GM19351 (cell line): Measurements from ENCODE around the gene ARPC2.
"Not testable (repeated sequence)": the region's sequence is repeated elsewhere in the genome, so short reads cannot be mapped to it uniquely, and the experiment has no call there.

Experiments used
- ATAC-seq: cut with Tn5 transposase; IDR thresholded peaks from one replicate; pipeline ENCODE4 v1.9.1; 2021; ENCODE audit warnings: mild to moderate bottlenecking, moderate library complexity; ENCODE audit not compliant: unreplicated experiment

ARPC2 gene

GRCh38 chr2:218269900-218270720 is 53.1 kb downstream of the ARPC2 start, which contains the start of the genes AAMP and PNKD:
AAMP (minus strand) TSS chr2:218270137; CDS start chr2:218270086, 51 bp downstream.
PNKD (plus strand) TSS chr2:218270519; CDS start chr2:218270536, 17 bp downstream.
- ATAC-seq, result peak; percentile 89

DNA sequence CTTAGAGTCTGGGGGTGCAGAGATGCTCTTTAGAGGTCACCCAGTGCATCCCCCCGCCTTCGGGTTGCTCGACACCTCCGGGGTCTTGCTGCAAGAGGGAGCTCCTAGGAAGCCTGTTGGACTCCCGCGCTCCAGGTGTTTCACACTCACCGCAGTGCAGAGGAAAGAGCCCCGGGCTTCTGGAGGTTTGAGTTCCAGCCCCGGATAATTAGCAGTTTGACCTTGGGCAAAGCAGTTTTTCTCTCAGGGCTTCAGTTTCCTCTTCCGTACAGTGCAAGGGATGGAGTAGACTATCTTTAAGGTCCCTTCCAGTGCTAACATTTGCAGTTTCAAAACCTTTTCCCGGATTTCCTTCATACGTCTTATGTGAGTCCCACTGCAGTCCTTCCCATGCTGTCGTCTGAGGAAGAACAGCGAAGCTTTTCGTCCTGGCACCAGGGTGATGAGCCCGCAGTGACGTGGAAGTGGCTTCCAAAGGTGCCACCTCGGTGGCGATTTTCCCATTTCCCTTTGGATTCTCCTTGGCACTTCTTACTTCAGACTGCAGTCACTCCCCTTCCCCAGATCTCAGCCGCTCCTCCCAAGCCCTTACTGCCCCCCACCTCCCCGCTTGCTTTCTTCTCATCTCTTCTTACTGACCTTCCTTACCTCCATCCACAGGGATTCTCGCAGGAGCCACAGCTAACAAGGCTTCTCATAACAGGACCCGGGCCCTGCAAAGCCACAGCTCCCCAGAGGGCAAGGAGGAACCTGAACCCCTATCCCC is 53.9 kb downstream of the ARPC2 start:
- ATAC-seq, result no peak

GRCh38 chr2:218271487-218271797 is 54.5 kb downstream of the ARPC2 start:
- no peak for ATAC-seq

GRCh38 chr2:218271865-218272530 is 55.0 kb downstream of the ARPC2 start:
- ATAC-seq, result no peak

GRCh38 chr2:218272531-218273212 is 55.7 kb downstream of the ARPC2 start:
- ATAC-seq, result no peak

- not testable (repeated sequence) for ATAC-seq
Measured at GRCh38 chr2:218273214-218273907, 56.4 kb downstream of the ARPC2 start.

- ATAC-seq, result no peak
Measured at GRCh38 chr2:218273908-218274249, 56.9 kb downstream of the ARPC2 start.

DNA sequence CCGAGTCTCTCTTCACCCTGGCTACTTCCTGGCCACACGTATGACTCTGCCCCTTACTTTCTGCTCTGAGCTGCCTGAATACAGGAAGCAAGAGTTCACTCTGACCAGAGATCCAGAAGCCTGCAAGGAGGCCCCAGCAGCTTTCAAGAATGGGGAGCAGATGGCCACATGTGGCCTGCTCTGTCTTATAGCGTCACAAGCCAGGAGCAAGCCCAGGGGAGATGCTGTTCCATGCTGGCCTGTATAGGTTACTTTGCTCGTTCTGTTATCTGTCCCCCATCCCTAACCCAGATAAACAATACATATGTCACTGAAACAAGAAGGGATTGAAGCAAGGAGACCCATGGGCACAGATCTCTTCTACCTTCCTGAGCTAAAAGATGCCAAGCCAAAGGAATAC is 57.6 kb downstream of the ARPC2 start:
- ATAC-seq, result no peak

DNA sequence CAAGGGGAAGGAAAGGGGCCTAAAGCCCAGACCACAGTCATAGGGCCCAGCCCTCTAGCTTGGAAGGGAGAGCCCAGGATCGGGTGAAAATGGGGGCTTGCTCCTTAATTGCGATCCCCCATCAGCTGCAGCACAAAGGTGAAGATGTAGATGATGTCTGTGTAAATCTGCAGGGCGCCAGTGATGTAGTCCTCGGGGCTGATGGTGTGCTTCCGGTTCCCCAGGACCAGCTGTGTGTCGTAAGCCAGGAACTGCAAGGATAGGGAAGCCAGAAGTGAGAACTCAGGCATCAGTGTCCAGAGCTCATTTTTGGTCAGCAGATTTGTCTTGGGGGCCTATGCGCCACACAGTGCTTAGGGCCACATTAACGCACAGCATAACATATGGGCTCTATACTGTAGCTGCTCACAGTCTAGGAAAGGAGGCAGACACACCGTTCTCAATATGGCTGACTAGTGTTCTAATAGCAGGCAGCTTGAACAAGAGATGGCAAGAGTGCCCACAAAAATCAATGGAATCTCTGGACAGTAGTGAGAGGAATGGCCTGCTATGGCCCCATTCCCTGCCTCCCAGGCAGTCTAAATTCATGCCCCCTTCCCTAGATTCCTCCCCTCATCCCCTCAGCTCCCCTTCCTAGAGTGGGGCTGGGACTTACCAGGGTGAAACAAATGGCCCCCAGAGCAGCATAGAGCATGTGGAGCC is 58.5 kb downstream of the ARPC2 start:
- ATAC-seq, result no peak

DNA sequence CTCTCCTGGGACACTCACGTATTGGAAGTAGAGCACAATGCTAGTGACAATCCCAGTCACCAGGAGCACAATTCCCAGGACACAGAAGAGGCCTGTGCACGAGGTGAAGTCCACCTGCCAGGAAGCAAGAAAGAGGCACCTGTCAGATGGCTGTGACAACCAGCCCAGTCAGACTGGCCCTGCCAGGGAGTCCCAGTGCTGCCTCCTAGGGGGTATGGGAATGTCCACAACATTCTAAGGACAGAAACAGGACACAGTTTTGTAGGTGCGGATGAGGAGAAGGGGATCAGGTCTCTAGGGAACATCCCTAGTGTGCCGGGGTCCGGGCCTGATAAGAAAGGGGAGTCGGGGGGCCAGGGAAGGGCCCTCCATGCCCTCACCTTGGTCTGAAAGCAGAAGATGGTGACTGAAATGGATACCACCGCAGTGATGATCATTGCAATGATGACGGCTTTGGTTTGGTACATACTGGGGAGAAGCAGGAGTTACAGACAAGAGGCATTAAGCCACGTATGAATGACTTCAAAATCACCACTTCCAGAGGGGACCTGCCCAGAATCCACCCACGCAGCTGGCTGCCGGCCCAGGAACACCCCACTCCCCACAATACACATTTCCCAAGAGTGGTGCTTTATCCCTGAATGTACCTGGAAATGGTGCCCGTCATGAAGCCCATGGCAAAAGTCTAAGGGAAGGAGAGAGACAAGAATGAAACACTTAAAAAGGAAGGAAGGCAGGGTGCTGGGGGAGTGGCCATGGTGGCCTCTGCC is 60.2 kb downstream of the ARPC2 start:
- ATAC-seq, result no peak

GRCh38 chr2:218277921-218278320 is 60.9 kb downstream of the ARPC2 start:
- no peak for ATAC-seq

GRCh38 chr2:218278531-218279360 is 61.8 kb downstream of the ARPC2 start:
- ATAC-seq, result no peak

DNA sequence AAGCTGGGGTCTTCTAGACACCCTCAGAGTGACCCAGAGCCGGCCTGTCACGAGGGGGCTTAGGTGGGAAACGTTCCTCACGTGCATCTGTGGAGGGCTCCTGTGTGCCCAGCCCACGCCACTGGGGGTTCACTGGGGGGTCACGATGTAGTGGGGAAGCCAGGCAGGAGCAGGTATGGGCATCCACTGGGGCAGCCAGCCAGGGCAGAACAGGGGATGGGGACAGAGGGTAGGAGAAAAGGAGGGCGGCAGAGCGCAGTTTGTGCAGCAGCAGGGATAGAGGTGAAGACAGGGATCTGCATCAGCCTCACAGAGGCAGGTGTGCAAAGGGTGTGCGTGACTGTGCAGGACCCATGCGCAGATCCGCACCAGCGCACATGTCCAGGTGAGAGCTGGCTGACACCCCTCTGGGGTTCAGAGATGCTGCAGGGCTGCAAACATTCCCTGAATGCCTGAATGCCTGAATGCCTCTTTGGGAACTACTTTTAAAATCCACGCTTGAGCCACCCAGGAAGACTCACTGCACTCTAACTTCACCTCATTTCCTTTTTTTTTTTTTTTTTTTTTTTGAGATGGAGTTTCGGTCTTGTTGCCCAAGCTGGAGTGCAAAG is 63.4 kb downstream of the ARPC2 start:
- ATAC-seq, result no peak

DNA sequence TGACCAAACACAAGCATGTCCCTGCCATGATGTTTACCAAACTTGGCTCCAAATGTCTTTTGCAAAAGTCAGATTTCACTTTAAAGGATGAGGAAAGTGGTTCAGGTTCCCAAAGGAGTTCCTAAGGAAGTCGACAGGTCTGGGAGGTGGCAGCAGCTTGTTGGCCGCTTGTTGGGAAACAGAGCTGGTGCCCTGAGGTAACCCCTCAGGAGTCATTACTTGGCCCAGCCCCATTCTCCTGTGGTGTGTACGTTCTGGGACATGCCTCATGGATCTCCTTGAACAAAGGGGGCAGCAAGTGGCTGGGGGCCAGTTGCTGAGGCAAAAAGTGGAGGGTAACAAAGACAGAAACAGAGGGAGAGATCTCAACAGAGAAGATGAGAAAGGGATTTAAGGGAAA is 64.5 kb downstream of the ARPC2 start:
- no peak for ATAC-seq

GRCh38 chr2:218282173-218282991 is 65.4 kb downstream of the ARPC2 start:
- ATAC-seq, result no peak

- peak; percentile 67 for ATAC-seq
Measured at GRCh38 chr2:218284106-218284811, 67.3 kb downstream of the ARPC2 start.
